IMR-90 (cell line): ENCODE results near the gene TPX2. TPM values are rescaled to one million over a fixed set of nuclear protein-coding genes. Genes with fewer than 3 reads are reported as not detected.

Experiments
- BHLHE40 ChIP-seq: fragments of 150-350 bp; IDR thresholded peaks from 2 replicates; pipeline ENCODE4 v1.6.1; 2016; ENCODE audit warnings: mild to moderate bottlenecking, low read depth, low read length
- MAFK ChIP-seq: IDR thresholded peaks from 2 replicates; pipeline ENCODE4 v1.6.1; 2012; ENCODE audit warnings: low read depth, low read length, improper control_type of control experiment
- RFX5 ChIP-seq: IDR thresholded peaks from 2 replicates; pipeline ENCODE4 v1.8.0; 2012; ENCODE audit warnings: low read depth, mild to moderate bottlenecking, low read length, moderate library complexity
- polyA plus RNA-seq, 3 experiments: library from polyadenylated mRNA; depleted of rRNA; stranded (reverse); fragments of >200 nt; gene quantifications; 2 replicates each; pipeline ENCODE4 v1.2.3, GENCODE V29; 2012; ENCODE audit warnings: low replicate concordance in 1 of 3
- total RNA-seq: library from RNA; depleted of rRNA; stranded (reverse); fragments of >200 nt; gene quantifications from 2 replicates; pipeline ENCODE4 v1.2.3, GENCODE V29; 2012
- TF ChIP-seq, protein P1 (sequence below): fragments of 150-350 bp; IDR thresholded peaks from 2 replicates; pipeline ENCODE4 v1.6.1; 2016; ENCODE audit warnings: low read depth, mild to moderate bottlenecking, low read length, moderate library complexity, borderline replicate concordance

The TPX2 gene
- total and polyA plus RNA-seq, 2 of the 4 experiments (the other 2 are of a cell fraction): 28.5 to 72.2 TPM

DNA sequence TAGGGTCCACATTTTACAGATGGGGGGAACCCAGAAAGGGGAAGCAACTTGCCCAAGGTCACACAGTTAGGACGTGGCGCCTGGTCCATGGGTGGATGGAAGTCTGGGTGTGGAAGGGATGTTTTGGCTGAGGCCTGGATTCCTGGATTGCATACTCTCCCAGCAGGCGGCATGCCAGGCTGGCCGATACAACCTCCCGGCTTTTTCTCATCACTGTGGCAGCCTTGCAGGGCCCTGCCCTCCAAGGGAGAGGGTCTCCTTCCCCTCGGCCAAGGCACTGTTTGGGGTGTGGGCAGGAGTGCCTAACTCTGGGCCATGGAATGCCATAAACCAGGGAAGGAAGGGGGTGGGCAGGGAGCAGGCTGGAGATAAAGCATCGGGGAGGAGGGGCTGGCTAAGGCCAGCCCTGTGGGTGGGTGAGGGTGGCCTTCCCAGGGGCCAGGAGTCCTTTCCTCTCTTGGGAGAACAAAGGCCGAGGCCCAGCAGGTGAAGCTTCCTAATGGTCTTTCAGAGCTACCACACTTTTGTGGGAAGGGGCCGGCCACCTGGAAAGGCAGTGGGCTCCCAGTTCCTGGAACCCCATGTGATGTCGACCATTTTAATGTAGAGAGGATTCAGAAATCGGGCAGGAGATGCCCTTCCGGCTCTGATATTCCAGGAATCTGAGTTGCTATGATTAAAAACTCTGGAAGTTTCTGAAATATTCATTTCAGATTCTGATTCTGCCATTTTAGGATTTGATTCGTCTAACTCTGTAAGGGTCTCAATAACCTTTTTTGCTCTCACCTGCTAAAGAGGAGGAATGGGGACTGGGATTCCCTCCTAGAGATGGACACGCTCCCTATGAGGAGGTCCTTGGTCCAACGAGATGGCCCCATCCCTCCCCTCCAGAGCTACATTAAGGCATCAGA lies 102.1 kb downstream of the TPX2 start (continued):
- no peak for TF ChIP-seq RFX5
- TF ChIP-seq, protein P1, sequence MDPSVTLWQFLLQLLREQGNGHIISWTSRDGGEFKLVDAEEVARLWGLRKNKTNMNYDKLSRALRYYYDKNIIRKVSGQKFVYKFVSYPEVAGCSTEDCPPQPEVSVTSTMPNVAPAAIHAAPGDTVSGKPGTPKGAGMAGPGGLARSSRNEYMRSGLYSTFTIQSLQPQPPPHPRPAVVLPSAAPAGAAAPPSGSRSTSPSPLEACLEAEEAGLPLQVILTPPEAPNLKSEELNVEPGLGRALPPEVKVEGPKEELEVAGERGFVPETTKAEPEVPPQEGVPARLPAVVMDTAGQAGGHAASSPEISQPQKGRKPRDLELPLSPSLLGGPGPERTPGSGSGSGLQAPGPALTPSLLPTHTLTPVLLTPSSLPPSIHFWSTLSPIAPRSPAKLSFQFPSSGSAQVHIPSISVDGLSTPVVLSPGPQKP: no peak
- no peak for TF ChIP-seq BHLHE40
- TF ChIP-seq MAFK: no peak
